ENCODE results near the gene HTATSF1.

Gene HTATSF1

GRCh38 chrX:136476501-136476900 lies 20.9 kb upstream of the HTATSF1 start:
- no peak for DNase-seq (ENCODE audit: low read depth)
- no peak for TF ChIP-seq CTCF (conservative IDR thresholded peaks at IDR 0.05; ENCODE audit: low read depth, low read length)
- H3K4me3 ChIP-seq (ENCODE audit: low read length), result no peak overlapping the region

GRCh38 chrX:136477026-136477425 lies 20.4 kb upstream of the HTATSF1 start:
- no peak for DNase-seq (ENCODE audit: low read depth)
- no peak overlapping the region for H3K4me3 ChIP-seq (ENCODE audit: low read length)
- no peak for TF ChIP-seq CTCF (conservative IDR thresholded peaks at IDR 0.05; ENCODE audit: low read depth, low read length)

GRCh38 chrX:136480383-136480782 lies 17.0 kb upstream of the HTATSF1 start:
- DNase-seq (ENCODE audit: low read depth), result no peak
- no peak overlapping the region for H3K4me3 ChIP-seq (ENCODE audit: low read length)
- TF ChIP-seq CTCF (conservative IDR thresholded peaks at IDR 0.05; ENCODE audit: low read depth, low read length), result no peak

- no peak for DNase-seq (ENCODE audit: low read depth)
- no peak within 1 kb of the TSS for H3K4me3 ChIP-seq (ENCODE audit: low read length)
- no peak for TF ChIP-seq CTCF (conservative IDR thresholded peaks at IDR 0.05; ENCODE audit: low read depth, low read length)
Observed at GRCh38 chrX:136487647-136488046, 9.7 kb upstream of the HTATSF1 start, which contains the start of gene BRS3. TSS of gene BRS3 (plus strand) at chrX:136487947. CDS start at chrX:136488115, 168 bp downstream.

GRCh38 chrX:136488706-136489105 lies 8.7 kb upstream of the HTATSF1 start:
- H3K4me3 ChIP-seq (ENCODE audit: low read length), result no peak overlapping the region
- no peak for DNase-seq (ENCODE audit: low read depth)
- no peak for TF ChIP-seq CTCF (conservative IDR thresholded peaks at IDR 0.05; ENCODE audit: low read depth, low read length)

GRCh38 chrX:136491832-136492231 lies 5.6 kb upstream of the HTATSF1 start:
- no peak for DNase-seq (ENCODE audit: low read depth)
- TF ChIP-seq CTCF (conservative IDR thresholded peaks at IDR 0.05; ENCODE audit: low read depth, low read length), result no peak
- H3K4me3 ChIP-seq (ENCODE audit: low read length), result no peak overlapping the region

GRCh38 chrX:136493011-136493410 lies 4.4 kb upstream of the HTATSF1 start:
- DNase-seq (ENCODE audit: low read depth), result no peak
- no peak overlapping the region for H3K4me3 ChIP-seq (ENCODE audit: low read length)
- TF ChIP-seq CTCF (conservative IDR thresholded peaks at IDR 0.05; ENCODE audit: low read depth, low read length), result no peak
